IPS DF 6.9 (cell line): ENCODE data around the gene CLIP1.
"Not testable (repeated sequence)": the region's sequence is repeated elsewhere in the genome, so short reads cannot be mapped to it uniquely, and the experiment has no call there.

Source experiments
- DNase-seq: peaks from one replicate; pipeline ENCODE4 v3.0.0-alpha.2; 2013; ENCODE audit warnings: low read depth, low spot score
- H3K27ac ChIP-seq: one replicate; pipeline ENCODE4 v1.5.1; 2013; ENCODE audit warnings: low read length, control low read depth
- H3K27me3 ChIP-seq: 2 replicates; pipeline ENCODE4 v1.6.1; 2013; ENCODE audit warnings: mild to moderate bottlenecking, low read length; ENCODE audit not compliant: control insufficient read depth, insufficient read depth
- H3K36me3 ChIP-seq: 2 replicates; pipeline ENCODE4 v1.6.1; 2013; ENCODE audit warnings: low read length; ENCODE audit not compliant: control insufficient read depth, insufficient read depth
- H3K4me1 ChIP-seq: 2 replicates; pipeline ENCODE4 v1.6.1; 2013; ENCODE audit warnings: low read length; ENCODE audit not compliant: control insufficient read depth, insufficient read depth
- H3K4me3 ChIP-seq: 2 replicates; pipeline ENCODE4 v1.5.1; 2013; ENCODE audit warnings: mild to moderate bottlenecking, low read length
- H3K9me3 ChIP-seq: 2 replicates; pipeline ENCODE4 v1.6.1; 2013; ENCODE audit warnings: low read length, inconsistent platforms; ENCODE audit not compliant: control insufficient read depth, insufficient read depth
- WGBS: extraction: QIAGEN DNeasy Blood & Tissue Kit; methylation state at CpG from one replicate; pipeline ENCODE4 v1.1.7; 2013; ENCODE audit warnings: mixed read lengths, missing lambda C conversion rate; ENCODE audit not compliant: insufficient read length, insufficient coverage; 5-methylcytosine and 5-hydroxymethylcytosine counted together

The CLIP1 gene

DNA sequence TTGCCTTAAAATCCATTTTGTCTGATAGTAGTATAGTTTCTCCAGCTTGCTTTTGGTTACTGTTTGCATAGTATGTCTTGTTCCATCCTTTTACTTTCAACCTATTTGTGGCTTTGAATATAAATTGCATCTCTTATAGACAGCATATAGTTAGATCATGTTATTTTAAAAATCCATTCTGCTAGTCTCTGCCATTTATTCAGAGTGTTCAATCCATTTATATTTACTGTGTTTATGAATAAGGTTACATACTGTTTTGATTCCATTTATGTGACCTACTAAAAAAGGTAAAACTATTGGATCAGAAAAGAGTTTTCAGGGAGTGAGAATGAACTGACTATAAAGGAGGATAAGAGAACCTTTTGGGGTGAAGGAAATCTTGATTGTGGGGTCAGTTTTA lies 126.6 kb downstream of the CLIP1 start:
- no peak overlapping the region for H3K27ac ChIP-seq
- no peak for DNase-seq
- no peaks in the 10 kb centered on the region for H3K27me3 ChIP-seq
- H3K36me3 ChIP-seq = no peaks in the 10 kb centered on the region
- H3K9me3 ChIP-seq = no peaks in the 10 kb centered on the region
- no peak overlapping the region for H3K4me3 ChIP-seq
- no peaks in the 10 kb centered on the region for H3K4me1 ChIP-seq

DNA sequence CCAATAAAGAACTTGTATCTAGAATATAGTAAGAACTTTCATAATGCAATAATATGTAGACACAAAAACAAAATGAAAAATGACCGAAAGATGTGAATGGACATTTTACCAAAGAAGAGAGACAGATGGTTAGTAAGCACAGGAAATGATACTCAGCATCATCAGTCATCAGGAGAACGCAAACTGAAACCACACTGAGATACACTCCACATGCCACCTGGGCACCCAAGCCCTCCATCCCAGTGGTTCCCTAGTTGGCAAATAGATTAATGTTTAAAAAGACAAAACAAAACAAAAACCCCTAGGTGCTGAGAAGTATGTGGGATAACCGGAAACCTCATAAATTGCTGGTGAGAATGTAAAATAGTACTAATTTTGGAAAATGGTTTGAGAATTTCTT lies 129.4 kb downstream of the CLIP1 start:
- Histone ChIP-seq H3K27me3 (no peaks in the 10 kb centered on the region), H3K9me3 (no peaks in the 10 kb centered on the region), H3K4me3 (no peak overlapping the region), H3K27ac (no peak overlapping the region), H3K4me1 (no peaks in the 10 kb centered on the region), H3K36me3 (no peaks in the 10 kb centered on the region)
- no peak for DNase-seq
- WGBS = no CpG with 5 or more reads among the region's 3 CpGs

DNA sequence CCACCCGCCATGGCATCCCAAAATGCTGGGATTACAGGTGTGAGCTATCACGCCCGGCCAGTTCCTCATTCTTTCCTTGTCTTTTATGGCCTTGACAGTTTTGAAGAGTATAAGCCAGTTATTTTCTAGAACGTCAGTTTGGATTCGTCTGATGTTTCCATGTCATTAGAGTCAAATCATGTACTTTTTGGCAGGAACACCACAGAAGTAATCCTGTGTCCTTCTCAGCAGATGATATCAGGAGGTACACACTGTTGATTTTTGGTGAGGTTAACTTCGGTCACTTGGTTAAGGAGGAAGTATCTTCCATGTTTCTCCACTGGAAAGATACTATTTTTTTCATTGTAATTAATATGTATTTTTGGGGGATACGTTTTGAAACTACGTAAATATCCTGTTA lies 131.0 kb downstream of the CLIP1 start:
- H3K9me3 ChIP-seq = no peaks in the 10 kb centered on the region
- no peaks in the 10 kb centered on the region for H3K36me3 ChIP-seq
- H3K27ac ChIP-seq = no peak overlapping the region
- no peaks in the 10 kb centered on the region for H3K27me3 ChIP-seq
- no peak overlapping the region for H3K4me3 ChIP-seq
- no peaks in the 10 kb centered on the region for H3K4me1 ChIP-seq
- no CpG with 5 or more reads among the region's 8 CpGs for WGBS
- no peak for DNase-seq

DNA sequence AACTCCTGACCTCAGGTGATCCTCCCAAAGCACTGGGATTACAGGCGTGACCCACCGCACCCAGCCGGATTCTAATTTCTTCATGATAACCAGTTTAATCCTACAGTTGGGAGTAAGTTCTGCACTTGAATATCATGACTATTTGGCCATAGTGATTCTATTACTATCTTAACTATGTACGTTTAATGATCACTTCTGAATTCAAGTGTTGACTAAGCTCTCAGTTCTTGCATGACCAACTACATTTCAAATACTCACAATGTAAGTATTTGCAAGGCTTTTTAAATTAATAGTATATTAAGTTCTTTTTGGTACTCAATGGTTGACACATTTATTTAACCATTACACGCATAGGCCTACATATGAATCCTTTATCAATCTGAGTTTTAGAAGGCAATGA lies 138.8 kb downstream of the CLIP1 start:
- no peak overlapping the region for H3K27ac ChIP-seq
- H3K4me1 ChIP-seq = no peaks in the 10 kb centered on the region
- H3K27me3 ChIP-seq = 0 out of 2 replicates have a peak, but pooled peaks cover 1% of the 10 kb centered on the region
- no peak for DNase-seq
- H3K36me3 ChIP-seq = no peaks in the 10 kb centered on the region
- no CpG with 5 or more reads among the region's 5 CpGs for WGBS
- H3K4me3 ChIP-seq = no peak overlapping the region
- no peaks in the 10 kb centered on the region for H3K9me3 ChIP-seq

DNA sequence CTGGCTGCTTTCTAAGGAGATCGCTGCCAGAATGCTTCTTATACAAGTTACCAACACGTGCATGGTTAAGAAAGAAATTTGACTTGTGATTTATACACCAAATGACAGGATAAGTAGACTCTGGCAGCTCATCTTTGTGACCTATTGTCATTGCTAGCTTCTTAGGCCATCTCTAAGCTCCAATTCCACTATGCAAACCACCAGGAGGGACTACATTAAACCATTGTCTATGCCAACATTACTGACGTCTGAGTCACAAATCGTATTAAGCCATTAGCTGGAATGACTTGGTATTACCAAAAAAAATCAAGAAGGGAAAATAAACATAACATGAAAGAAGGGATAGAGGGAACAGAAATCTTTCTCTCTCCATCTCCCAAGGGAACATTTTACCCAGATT lies 140.4 kb downstream of the CLIP1 start:
- no peaks in the 10 kb centered on the region; the same call in 1 of the 2 replicates for H3K4me1 ChIP-seq
- H3K27me3 ChIP-seq = 0 out of 2 replicates have a peak, but pooled peaks cover 1% of the 10 kb centered on the region
- H3K4me3 ChIP-seq = no peak overlapping the region
- no peak overlapping the region for H3K27ac ChIP-seq
- WGBS = no CpG with 5 or more reads among the region's 4 CpGs
- H3K9me3 ChIP-seq = no peaks in the 10 kb centered on the region
- H3K36me3 ChIP-seq = no peaks in the 10 kb centered on the region
- no peak for DNase-seq

DNA sequence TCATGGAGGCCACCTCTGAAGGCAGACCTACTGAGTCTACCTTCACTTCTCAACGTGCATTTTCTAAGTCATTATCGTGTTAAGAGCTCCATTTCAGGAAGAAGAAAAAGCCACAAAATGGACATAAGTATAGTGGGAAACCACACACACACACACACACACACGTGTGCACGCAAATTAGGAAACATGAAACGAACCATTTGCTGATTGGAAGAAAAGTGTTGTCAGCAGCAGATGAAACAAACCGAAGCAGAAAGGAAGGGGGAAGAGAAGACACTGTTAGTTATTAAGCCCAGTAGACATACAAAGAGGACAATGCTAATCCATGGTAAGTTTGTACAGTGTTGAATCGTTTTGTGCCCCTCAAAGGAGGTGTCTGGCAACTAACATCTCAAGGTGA lies 146.2 kb downstream of the CLIP1 start:
- H3K27me3 ChIP-seq = 0 out of 2 replicates have a peak, but pooled peaks cover 1% of the 10 kb centered on the region
- H3K27ac ChIP-seq = no peak overlapping the region
- no peaks in the 10 kb centered on the region for H3K9me3 ChIP-seq
- no CpG with 5 or more reads among the region's 7 CpGs for WGBS
- no peaks in the 10 kb centered on the region for H3K36me3 ChIP-seq
- no peak for DNase-seq
- H3K4me3 ChIP-seq = no peak overlapping the region
- no peaks in the 10 kb centered on the region; the same call in 1 of the 2 replicates for H3K4me1 ChIP-seq

DNA sequence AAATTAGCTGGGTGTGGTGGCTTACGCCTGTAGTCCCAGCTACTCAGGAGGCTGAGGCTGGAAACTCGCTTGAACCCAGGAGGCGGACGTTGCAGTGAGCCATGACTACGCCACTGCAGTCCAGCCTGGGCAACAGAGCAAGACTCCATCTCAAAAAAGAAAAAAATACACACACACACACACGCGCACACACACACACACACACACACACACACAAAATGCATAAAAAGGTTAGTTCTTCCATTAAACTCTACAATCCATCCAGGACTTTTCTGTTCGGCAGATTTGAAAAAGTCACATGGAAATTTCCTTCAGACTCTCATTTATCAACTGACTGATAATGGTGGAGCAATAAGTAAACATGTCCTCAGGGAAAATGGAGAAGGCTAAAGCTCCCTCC lies 147.0 kb downstream of the CLIP1 start:
- WGBS = no CpG with 5 or more reads among the region's 8 CpGs
- Histone ChIP-seq H3K4me1 (no peaks in the 10 kb centered on the region; the same call in 1 of the 2 replicates), H3K9me3 (no peaks in the 10 kb centered on the region), H3K27me3 (no peaks in the 10 kb centered on the region), H3K36me3 (no peaks in the 10 kb centered on the region), H3K4me3 (no peak overlapping the region), H3K27ac (no peak overlapping the region)
- no peak for DNase-seq

DNA sequence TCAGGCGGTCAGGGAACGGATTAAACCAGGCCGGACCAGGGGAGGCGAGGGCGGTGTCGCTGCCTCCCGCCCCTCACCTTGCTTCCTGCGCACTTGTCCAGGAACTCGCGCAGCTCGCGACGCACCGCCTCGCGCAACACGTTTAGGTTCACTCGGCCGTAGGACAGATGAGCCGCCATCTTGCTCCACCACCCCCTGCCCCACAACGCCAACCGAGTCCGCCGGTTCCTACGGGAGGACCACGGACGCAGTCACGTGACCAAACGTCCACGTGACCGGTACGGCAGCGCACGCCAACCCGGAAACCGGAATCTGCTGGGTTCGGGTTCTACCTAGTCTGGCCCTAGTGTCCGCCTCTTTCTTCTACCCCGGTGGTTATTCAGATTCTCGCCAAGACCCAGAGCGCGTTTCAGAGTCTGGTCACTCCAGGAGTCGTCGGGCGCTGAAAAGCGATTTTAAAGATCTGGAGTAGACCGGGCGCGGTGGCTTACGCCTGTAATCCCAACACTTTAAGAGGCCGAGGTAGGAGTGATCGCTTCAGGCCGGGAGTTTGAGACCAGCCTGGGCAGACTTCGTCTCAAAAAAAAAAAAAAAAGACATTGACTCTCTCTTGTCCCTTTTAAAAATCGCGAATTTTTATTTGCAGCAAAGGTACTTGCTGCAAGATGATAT lies 156.1 kb downstream of the CLIP1 start, which contains the start of gene VPS33A:
VPS33A (minus strand) TSS at position 265 of the 672 bp plus-strand sequence; CDS start at position 179, 86 bp downstream.
- peak within 1 kb of the TSS; percentile 86 for H3K4me3 ChIP-seq
- no peaks in the 10 kb centered on the region for H3K27me3 ChIP-seq
- peak; percentile 99 for DNase-seq
- H3K9me3 ChIP-seq = no peaks in the 10 kb centered on the region
- H3K4me1 ChIP-seq = no peaks in the 10 kb centered on the region
- H3K27ac ChIP-seq = no peak within 1 kb of the TSS
- H3K36me3 ChIP-seq = no peaks in the 10 kb centered on the region
- no CpG with 5 or more reads among the region's 56 CpGs for WGBS

DNA sequence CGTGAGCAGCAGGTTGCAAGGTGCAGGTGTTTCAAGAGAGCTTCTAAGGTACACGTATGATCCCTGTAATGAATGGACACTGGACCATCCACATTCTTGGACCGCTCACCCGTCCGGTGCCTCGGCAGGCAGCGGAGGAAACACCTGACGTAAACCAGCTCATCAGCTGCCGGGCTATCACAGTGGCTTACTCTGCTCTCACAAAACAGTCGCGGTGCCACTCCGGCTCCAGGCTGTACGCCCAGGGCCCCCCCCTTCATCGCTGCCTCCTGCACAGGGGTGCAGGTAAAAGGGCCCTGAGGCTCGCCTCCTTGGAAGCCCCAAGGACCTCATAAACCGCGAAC lies 156.6 kb downstream of the CLIP1 start:
- no peaks in the 10 kb centered on the region for H3K4me1 ChIP-seq
- peak overlapping the region; percentile 86 for H3K4me3 ChIP-seq

DNA sequence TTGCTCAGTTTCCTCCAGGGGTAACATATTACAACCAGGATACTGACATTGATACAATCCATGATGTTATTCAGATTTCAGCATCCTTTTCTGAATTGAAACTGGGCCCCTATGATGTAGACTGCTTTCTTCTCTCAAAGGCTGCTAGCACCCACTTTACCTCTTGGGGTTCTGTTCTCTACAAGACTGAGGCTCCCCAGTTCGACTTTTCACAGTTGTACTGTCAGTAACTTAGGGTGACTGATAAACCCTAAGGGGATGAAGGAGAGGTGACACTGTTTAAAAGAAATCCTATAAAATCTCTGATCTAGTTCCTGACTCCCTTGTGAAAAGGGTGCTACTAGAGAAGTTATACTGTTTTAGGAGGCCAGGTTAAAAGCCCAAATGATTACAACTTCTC lies 157.0 kb downstream of the CLIP1 start:
- no peak for DNase-seq
- no peaks in the 10 kb centered on the region; the same call in 1 of the 2 replicates for H3K36me3 ChIP-seq
- H3K27ac ChIP-seq = no peak overlapping the region
- no CpG with 5 or more reads among the region's 1 CpG for WGBS
- H3K4me1 ChIP-seq = no peaks in the 10 kb centered on the region
- H3K4me3 ChIP-seq = peak overlapping the region; percentile 86; the same call in 1 of the 2 replicates
- no peaks in the 10 kb centered on the region for H3K27me3 ChIP-seq
- H3K9me3 ChIP-seq = no peaks in the 10 kb centered on the region

More for the DNA sequence above, 156.6 kb downstream of the CLIP1 start:
- H3K27me3 ChIP-seq = no peaks in the 10 kb centered on the region
- no peaks in the 10 kb centered on the region for H3K9me3 ChIP-seq
- H3K27ac ChIP-seq = no peak overlapping the region
- no CpG with 5 or more reads among the region's 17 CpGs for WGBS
- no peaks in the 10 kb centered on the region; the same call in 1 of the 2 replicates for H3K36me3 ChIP-seq
- no peak for DNase-seq

DNA sequence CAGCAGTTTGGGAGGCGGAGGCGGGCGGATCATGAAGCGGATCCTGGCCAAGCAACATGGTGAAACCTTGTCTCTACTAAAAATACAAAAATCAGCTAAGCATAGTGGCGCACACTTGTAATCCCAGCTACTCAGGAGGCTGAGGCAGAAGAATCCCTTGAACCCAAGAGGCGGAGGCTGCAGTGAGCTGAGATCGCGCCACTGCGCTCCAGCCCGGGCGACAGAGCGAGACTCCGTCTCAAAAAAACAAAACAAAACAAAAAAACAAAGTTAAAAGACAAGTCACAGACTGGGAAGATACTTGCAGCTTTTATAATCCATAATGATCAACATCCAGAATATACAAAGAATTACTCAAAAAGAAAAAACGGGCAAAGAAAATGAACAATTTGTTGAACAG lies 161.7 kb downstream of the CLIP1 start:
- H3K27ac ChIP-seq, DNase-seq, H3K36me3 ChIP-seq, H3K4me1 ChIP-seq, H3K9me3 ChIP-seq, H3K27me3 ChIP-seq, H3K4me3 ChIP-seq: not testable (repeated sequence)
- no CpG with 5 or more reads among the region's 14 CpGs for WGBS
